SK-N-SH (cell line): Measurements from ENCODE around the gene CADM1. TPM values are rescaled to one million over a fixed set of nuclear protein-coding genes. Genes with fewer than 3 reads are reported as not detected.
A peak's percentile ranks its signal among the peaks of the same experiment; 100 is the strongest.

Source experiments
- CTCF ChIA-PET: fragments of 300-600, 350-600 bp; formaldehyde crosslinking; extraction: SDS; loops from one replicate; lab custom pipeline; 2021; lab: Yijun Ruan, JAX
- POLR2A ChIA-PET: fragments of 350-600 bp; sonication (Branson Sonifier 250); formaldehyde crosslinking; extraction: SDS; loops from one replicate; lab custom pipeline; 2020; ENCODE audit warnings: antibody characterized with exemption, inconsistent platforms; lab: Yijun Ruan, JAX
- DNase-seq: peaks from one replicate; pipeline ENCODE4 v3.0.0; 2012
- H2AFZ ChIP-seq: fragments of 200-600 bp; sonication (generic); 2 replicates; pipeline ENCODE4 v1.8.1; 2016; ENCODE audit warnings: antibody characterized with exemption, mild to moderate bottlenecking, low read depth
- H3F3A ChIP-seq: fragments of 200-600 bp; sonication (generic); replicated peaks from 2 replicates; pipeline ENCODE3; 2016; ENCODE audit warnings: antibody characterized with exemption, mild to moderate bottlenecking; ENCODE audit not compliant: insufficient read depth
- H3K27ac ChIP-seq, 2 experiments: fragments of 200-500 bp in 1 of 2; fragments of 200-600 bp in 1 of 2; sonication (Bioruptor generic) in 1 of 2; sonication (generic), shearing (Covaris generic) in 1 of 2; 2 replicates each; pipeline versions ENCODE4 v1.5.1 to v1.6.1; 2014 to 2016; ENCODE audit warnings: low read depth in 2 of 2, inconsistent platforms in 1 of 2, low read length in 1 of 2, mild to moderate bottlenecking in 1 of 2, mixed read lengths in 1 of 2
- H3K27me3 ChIP-seq: fragments of 200-600 bp; sonication (generic), shearing (Covaris generic); 2 replicates; pipeline ENCODE4 v1.6.1; 2016; ENCODE audit warnings: mixed run types; ENCODE audit not compliant: insufficient read depth
- H3K36me3 ChIP-seq, 2 experiments: fragments of 200-500 bp in 1 of 2; fragments of 200-600 bp in 1 of 2; sonication (Bioruptor generic) in 1 of 2; sonication (generic) in 1 of 2; replicated peaks in 1 of 2; 2 replicates each; pipeline versions ENCODE3 to v1.5.1; 2014 to 2016; ENCODE audit warnings: low read length in 1 of 2, mild to moderate bottlenecking in 1 of 2; ENCODE audit not compliant: insufficient read depth in 2 of 2, control insufficient read depth in 1 of 2
- H3K4me1 ChIP-seq, 2 experiments: fragments of 200-500 bp in 1 of 2; fragments of 200-600 bp in 1 of 2; sonication (Bioruptor generic) in 1 of 2; sonication (generic), shearing (Covaris generic) in 1 of 2; 2 replicates each; pipeline versions ENCODE4 v1.5.1 to v1.6.1; 2014 to 2016; ENCODE audit warnings: low read depth in 1 of 2, low read length in 1 of 2, mixed run types in 1 of 2; ENCODE audit not compliant: insufficient read depth in 2 of 2, control insufficient read depth in 1 of 2
- H3K4me2 ChIP-seq: fragments of 200-600 bp; sonication (generic), shearing (Covaris generic); 2 replicates; pipeline ENCODE4 v1.6.1; 2017; ENCODE audit warnings: mixed run types
- H3K4me3 ChIP-seq, 2 experiments: fragments of 200-500 bp in 1 of 2; fragments of 200-600 bp in 1 of 2; sonication (Bioruptor generic) in 1 of 2; sonication (generic), shearing (Covaris generic) in 1 of 2; 2 replicates each; pipeline versions ENCODE4 v1.5.1 to v1.8.1; 2014 to 2016; ENCODE audit warnings: low read depth in 2 of 2, inconsistent platforms in 1 of 2, low read length in 1 of 2, mild to moderate bottlenecking in 1 of 2, mixed read lengths in 1 of 2, moderate library complexity in 1 of 2
- H3K79me2 ChIP-seq: fragments of 200-600 bp; sonication (generic); 2 replicates; pipeline ENCODE4 v1.8.1; 2017; ENCODE audit warnings: mild to moderate bottlenecking; ENCODE audit not compliant: insufficient read depth
- H3K9ac ChIP-seq: fragments of 200-600 bp; sonication (generic); 2 replicates; pipeline ENCODE4 v1.6.1; 2017; ENCODE audit warnings: mixed run types
- H3K9me2 ChIP-seq: fragments of 200-600 bp; sonication (generic); 2 replicates; pipeline ENCODE4 v1.6.1; 2017; ENCODE audit warnings: mixed run types
- H3K9me3 ChIP-seq: fragments of 200-600 bp; sonication (generic); 2 replicates; pipeline ENCODE4 v1.6.1; 2017; ENCODE audit warnings: mixed run types, mild to moderate bottlenecking, moderate library complexity
- H4K20me1 ChIP-seq: fragments of 200-600 bp; sonication (generic); 2 replicates; pipeline ENCODE4 v1.6.1; 2017; ENCODE audit warnings: mild to moderate bottlenecking, mixed run types; ENCODE audit not compliant: insufficient read depth
- CTCF ChIP-seq: fragments of 200-600 bp; sonication (generic); IDR thresholded peaks from 2 replicates; pipeline ENCODE4 v1.6.1; 2017; ENCODE audit warnings: antibody characterized with exemption, mild to moderate bottlenecking, moderate library complexity
- EP300 ChIP-seq, 2 experiments: IDR thresholded peaks; 2 replicates each; pipeline versions ENCODE4 v1.4.0 to v1.6.1; 2012; ENCODE audit warnings: borderline replicate concordance in 1 of 2, low read depth in 1 of 2, low read length in 1 of 2
- EZH2phosphoT487 ChIP-seq: fragments of 200-600 bp; sonication (generic); IDR thresholded peaks from 2 replicates; pipeline ENCODE4 v1.6.1; 2017; ENCODE audit warnings: low read depth, mixed run types, mild to moderate bottlenecking, antibody characterized with exemption, moderate library complexity, borderline replicate concordance
- FOXM1 ChIP-seq: IDR thresholded peaks from 2 replicates; pipeline ENCODE4 v1.4.0; 2012; ENCODE audit warnings: low read depth, mild to moderate bottlenecking
- GABPA ChIP-seq: IDR thresholded peaks from 2 replicates; pipeline ENCODE4 v1.4.0; 2012; ENCODE audit warnings: low read depth, mild to moderate bottlenecking
- MEF2A ChIP-seq: IDR thresholded peaks from 2 replicates; pipeline ENCODE4 v1.4.0; 2012; ENCODE audit warnings: low read depth, borderline replicate concordance
- MXI1 ChIP-seq: IDR thresholded peaks from 2 replicates; pipeline ENCODE4 v1.6.1; 2012; ENCODE audit warnings: mild to moderate bottlenecking, low read depth, low read length, improper control_type of control experiment
- NRF1 ChIP-seq: IDR thresholded peaks from 2 replicates; pipeline ENCODE4 v1.6.1; 2012; ENCODE audit warnings: low read depth, mild to moderate bottlenecking, low read length
- RAD21 ChIP-seq: IDR thresholded peaks from 2 replicates; pipeline ENCODE4 v1.6.1; 2012; ENCODE audit warnings: mild to moderate bottlenecking, low read length
- RCOR1 ChIP-seq: fragments of 150-350 bp; IDR thresholded peaks from 2 replicates; pipeline ENCODE4 v1.6.1; 2017; ENCODE audit warnings: antibody characterized with exemption, low read length
- REST ChIP-seq: IDR thresholded peaks from 2 replicates; pipeline ENCODE4 v1.6.1; 2012; ENCODE audit warnings: mild to moderate bottlenecking, low read depth, low read length, moderate library complexity
- RFX5 ChIP-seq: IDR thresholded peaks from 2 replicates; pipeline ENCODE4 v1.6.1; 2012; ENCODE audit warnings: mild to moderate bottlenecking, improper control_type of control experiment, low read length
- RXRA ChIP-seq: IDR thresholded peaks from 2 replicates; pipeline ENCODE4 v1.4.0; 2012; ENCODE audit warnings: low read depth, mild to moderate bottlenecking, borderline replicate concordance
- SIN3A ChIP-seq: IDR thresholded peaks from 2 replicates; pipeline ENCODE4 v1.6.1; 2012; ENCODE audit warnings: low read depth, mild to moderate bottlenecking, low read length, moderate library complexity, borderline replicate concordance
- TCF12 ChIP-seq: IDR thresholded peaks from 2 replicates; pipeline ENCODE4 v1.4.0; 2012
- TEAD4 ChIP-seq: IDR thresholded peaks from 2 replicates; pipeline ENCODE4 v1.4.0; 2012; ENCODE audit warnings: mild to moderate bottlenecking, borderline replicate concordance; ENCODE audit not compliant: insufficient read depth
- WGBS: methylation state at CpG from one replicate; pipeline ENCODE4 v1.1.6; 2017; ENCODE audit warnings: low lambda C conversion rate; 5-methylcytosine and 5-hydroxymethylcytosine counted together
- polyA plus RNA-seq, 3 experiments: library from polyadenylated mRNA; depleted of rRNA; stranded (reverse); fragments of >200 nt; gene quantifications; 2 replicates each; pipeline ENCODE4 v1.2.3, GENCODE V29; 2012
- TF ChIP-seq, protein P1 (sequence below): fragments of 150-350 bp; IDR thresholded peaks from 2 replicates; pipeline ENCODE4 v1.6.1; 2017; ENCODE audit warnings: antibody characterized with exemption, low read length, low read depth, borderline replicate concordance
- TF ChIP-seq, protein P2 (sequence below): IDR thresholded peaks from 2 replicates; pipeline ENCODE4 v1.4.0; 2012; ENCODE audit warnings: low read depth, borderline replicate concordance
- TF ChIP-seq, protein P3 (sequence below): IDR thresholded peaks from 2 replicates; pipeline ENCODE4 v1.4.0; 2012; ENCODE audit warnings: low read depth

The CADM1 gene
- polyA plus RNA-seq, 1 of the 3 experiments (the other 2 are of a cell fraction), result 7.9 TPM

DNA sequence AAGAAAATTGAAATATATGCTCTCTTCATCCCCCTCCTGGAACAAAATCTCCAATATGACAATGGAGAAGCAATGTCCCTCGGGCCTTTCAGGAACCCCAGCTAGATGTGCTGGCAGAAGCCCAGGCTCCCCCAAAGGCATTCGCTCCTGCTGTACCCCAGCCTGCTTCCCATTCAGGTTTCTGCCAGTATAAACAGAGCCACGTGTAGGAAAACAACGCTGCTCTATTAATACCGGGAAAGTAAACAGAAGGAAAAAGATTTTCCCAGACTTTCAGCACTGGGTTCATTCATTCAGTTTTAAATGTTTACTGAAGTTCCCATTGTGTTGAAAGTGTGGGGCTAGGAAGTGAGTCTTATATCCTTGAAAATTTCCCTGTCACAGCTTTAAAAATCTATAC is 147.1 kb downstream of the CADM1 start:
- Histone ChIP-seq H3F3A (no peaks in the 10 kb centered on the region), H3K4me2 (no peak overlapping the region), H2AFZ (no peak overlapping the region), H3K9me3 (no peaks in the 10 kb centered on the region), H4K20me1 (no peaks in the 10 kb centered on the region), H3K79me2 (no peaks in the 10 kb centered on the region), H3K4me1 (peaks cover 0 to 45% of the 10 kb centered on the region in 2 experiments; a peak in 2 of 4 replicates), H3K9ac (no peak overlapping the region), H3K27me3 (no peaks in the 10 kb centered on the region), H3K9me2 (no peaks in the 10 kb centered on the region), H3K4me3 (no peak overlapping the region), H3K27ac (peak overlapping the region in 1 of 2 experiments; percentile 39; a peak in 2 of 4 replicates), H3K36me3 (no peaks in the 10 kb centered on the region)
- ChIA-PET POLR2A (no interaction called here), CTCF (interaction anchor here (1.0 kb wide), 1 partner anchor 22 kb away, joined by 4 read pairs; no protein-coding TSS in a partner anchor)
- 42% methylated on average over 5 of the region's 5 CpGs for WGBS
- DNase-seq, result no peak
- TF ChIP-seq MXI1, result peak; percentile 75
- TF ChIP-seq EP300 (IDR thresholded peaks at IDR 0.05; ENCODE audit: borderline replicate concordance in 1 of 2, low read depth in 1 of 2, low read length in 1 of 2), result no peak
- TF ChIP-seq, all 33 proteins: peak for 1

DNA sequence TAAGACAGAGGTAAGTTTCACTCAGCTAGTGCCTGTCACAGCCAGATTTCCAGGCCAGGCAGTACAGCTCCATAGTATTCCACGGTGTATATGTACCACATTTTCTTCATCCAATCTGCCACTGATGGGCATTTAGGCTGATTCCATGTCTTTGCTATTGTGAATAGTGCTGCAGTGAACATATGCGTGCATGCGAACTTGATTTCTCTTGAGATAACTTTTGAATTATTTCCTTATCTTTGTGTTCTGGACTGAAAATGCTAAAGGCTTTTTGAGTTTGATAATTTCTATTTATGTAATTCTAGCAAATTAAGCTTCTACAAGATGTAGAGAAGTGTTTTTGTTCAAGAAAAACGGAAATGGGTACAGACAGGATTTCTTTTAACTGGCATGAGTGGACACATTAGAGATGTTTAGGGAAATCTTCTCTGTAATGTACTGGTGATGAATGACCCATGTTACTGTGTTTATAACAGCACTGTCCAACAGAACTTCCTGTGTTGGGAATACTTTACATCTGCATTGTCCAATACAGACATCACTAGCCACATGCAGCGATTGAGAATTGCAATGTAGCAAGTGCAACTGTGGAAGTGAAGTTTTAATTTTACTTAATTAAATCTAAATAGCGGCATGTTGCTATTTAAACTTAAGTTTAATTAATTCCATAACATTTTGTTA is 151.3 kb downstream of the CADM1 start:
- POLR2A ChIA-PET, result no interaction called here
- peak; percentile 24 for DNase-seq
- CTCF ChIA-PET, result interaction anchor here (0.6 to 1.3 kb wide), 8 partner anchors 15 to 578 kb away, joined by 3 to 4 read pairs (median 3); no protein-coding TSS in a partner anchor
- peak; percentile 68 for TF ChIP-seq RCOR1
- no peak for TF ChIP-seq EZH2phosphoT487
- TF ChIP-seq SIN3A, result no peak
- no peak for TF ChIP-seq CTCF
- peak; percentile 2; the same call in 1 of the 2 replicates for TF ChIP-seq RAD21
- TF ChIP-seq RXRA, result no peak
- TF ChIP-seq, protein P1, sequence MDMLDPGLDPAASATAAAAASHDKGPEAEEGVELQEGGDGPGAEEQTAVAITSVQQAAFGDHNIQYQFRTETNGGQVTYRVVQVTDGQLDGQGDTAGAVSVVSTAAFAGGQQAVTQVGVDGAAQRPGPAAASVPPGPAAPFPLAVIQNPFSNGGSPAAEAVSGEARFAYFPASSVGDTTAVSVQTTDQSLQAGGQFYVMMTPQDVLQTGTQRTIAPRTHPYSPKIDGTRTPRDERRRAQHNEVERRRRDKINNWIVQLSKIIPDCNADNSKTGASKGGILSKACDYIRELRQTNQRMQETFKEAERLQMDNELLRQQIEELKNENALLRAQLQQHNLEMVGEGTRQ, result no peak
- no peak for TF ChIP-seq RFX5
- no peak for TF ChIP-seq NRF1
- TF ChIP-seq, protein P2, sequence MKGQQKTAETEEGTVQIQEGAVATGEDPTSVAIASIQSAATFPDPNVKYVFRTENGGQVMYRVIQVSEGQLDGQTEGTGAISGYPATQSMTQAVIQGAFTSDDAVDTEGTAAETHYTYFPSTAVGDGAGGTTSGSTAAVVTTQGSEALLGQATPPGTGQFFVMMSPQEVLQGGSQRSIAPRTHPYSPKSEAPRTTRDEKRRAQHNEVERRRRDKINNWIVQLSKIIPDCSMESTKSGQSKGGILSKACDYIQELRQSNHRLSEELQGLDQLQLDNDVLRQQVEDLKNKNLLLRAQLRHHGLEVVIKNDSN, result no peak
- no peak for TF ChIP-seq REST
- no peak for TF ChIP-seq GABPA
- TF ChIP-seq, protein P3, sequence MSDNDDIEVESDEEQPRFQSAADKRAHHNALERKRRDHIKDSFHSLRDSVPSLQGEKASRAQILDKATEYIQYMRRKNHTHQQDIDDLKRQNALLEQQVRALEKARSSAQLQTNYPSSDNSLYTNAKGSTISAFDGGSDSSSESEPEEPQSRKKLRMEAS, result no peak
- peak; percentile 46 for TF ChIP-seq TCF12
- TF ChIP-seq TEAD4, result no peak
- no peak for TF ChIP-seq FOXM1
- no peak for TF ChIP-seq MEF2A
- TF ChIP-seq MXI1, result peak; percentile 21; the same call in 1 of the 2 replicates

More for the DNA sequence above, 151.3 kb downstream of the CADM1 start:
- H3K27me3 ChIP-seq, result no peaks in the 10 kb centered on the region
- H3K4me1 ChIP-seq, result peaks cover 0 to 36% of the 10 kb centered on the region in 2 experiments; a peak in 2 of 4 replicates
- H3K4me2 ChIP-seq, result no peak overlapping the region
- no peak overlapping the region for H3K4me3 ChIP-seq
- H3K9ac ChIP-seq, result no peak overlapping the region
- H4K20me1 ChIP-seq, result no peaks in the 10 kb centered on the region
- no peaks in the 10 kb centered on the region for H3K79me2 ChIP-seq
- H3K9me3 ChIP-seq, result no peaks in the 10 kb centered on the region
- H2AFZ ChIP-seq, result no peak overlapping the region
- no peaks in the 10 kb centered on the region for H3K36me3 ChIP-seq
- no peaks in the 10 kb centered on the region for H3F3A ChIP-seq
- 44% methylated on average over 6 of the region's 6 CpGs for WGBS
- no peaks in the 10 kb centered on the region for H3K9me2 ChIP-seq
- H3K27ac ChIP-seq, result peak overlapping the region in 1 of 2 experiments; percentile 95; a peak in 2 of 4 replicates
